H9 (cell line): Measurements from ENCODE around the gene AGBL4. TPM values are rescaled to one million over a fixed set of nuclear protein-coding genes. Genes with fewer than 3 reads are reported as not detected.

Source experiments
- DNase-seq: peaks from one replicate; pipeline ENCODE4 v3.0.0-alpha.2; 2017
- H2AFZ ChIP-seq: one replicate; pipeline ENCODE4 v1.6.1; 2013; ENCODE audit warnings: mild to moderate bottlenecking, low read length, control low read depth, moderate library complexity
- H2AK5ac ChIP-seq: 2 replicates; pipeline ENCODE4 v1.6.1; 2013; ENCODE audit warnings: low read length, control low read depth, mixed read lengths; ENCODE audit not compliant: insufficient read length
- H2BK120ac ChIP-seq: one replicate; pipeline ENCODE4 v1.6.1; 2013; ENCODE audit warnings: low read depth, mild to moderate bottlenecking, low read length, control low read depth, inconsistent platforms; ENCODE audit not compliant: poor library complexity, severe bottlenecking
- H2BK12ac ChIP-seq: 2 replicates; pipeline ENCODE4 v1.6.1; 2013; ENCODE audit warnings: low read length, control low read depth, mixed read lengths, low read depth; ENCODE audit not compliant: insufficient read length
- H2BK15ac ChIP-seq: 2 replicates; pipeline ENCODE4 v1.6.1; 2013; ENCODE audit warnings: low read depth, low read length, control low read depth
- H2BK20ac ChIP-seq: one replicate; pipeline ENCODE4 v1.6.1; 2013; ENCODE audit warnings: low read depth, mild to moderate bottlenecking, low read length, control low read depth, inconsistent platforms; ENCODE audit not compliant: poor library complexity, severe bottlenecking
- H2BK5ac ChIP-seq: 2 replicates; pipeline ENCODE4 v1.6.1; 2013; ENCODE audit warnings: low read length, control low read depth, mixed read lengths; ENCODE audit not compliant: insufficient read length
- H3K14ac ChIP-seq: 2 replicates; pipeline ENCODE4 v1.6.1; 2013; ENCODE audit warnings: low read length, control low read depth; ENCODE audit not compliant: insufficient read depth
- H3K18ac ChIP-seq: 2 replicates; pipeline ENCODE4 v1.6.1; 2013; ENCODE audit warnings: low read depth, mild to moderate bottlenecking, mixed read lengths, low read length, control low read depth; ENCODE audit not compliant: insufficient read length
- H3K23ac ChIP-seq: 2 replicates; pipeline ENCODE4 v1.6.1; 2013; ENCODE audit warnings: low read length, control low read depth, mixed read lengths, low read depth; ENCODE audit not compliant: insufficient read length
- H3K23me2 ChIP-seq: 2 replicates; pipeline ENCODE4 v1.6.1; 2013; ENCODE audit warnings: low read depth, mild to moderate bottlenecking, mixed read lengths, low read length, control low read depth; ENCODE audit not compliant: insufficient read length, poor library complexity, severe bottlenecking
- H3K27ac ChIP-seq: 2 replicates; pipeline ENCODE4 v1.5.1; 2013; ENCODE audit warnings: low read length, control low read depth, mixed read lengths, low read depth; ENCODE audit not compliant: insufficient read length
- H3K27me3 ChIP-seq: 2 replicates; pipeline ENCODE4 v1.6.1; 2013; ENCODE audit warnings: low read length, control low read depth, inconsistent platforms; ENCODE audit not compliant: insufficient read depth
- H3K4ac ChIP-seq: 2 replicates; pipeline ENCODE4 v1.6.1; 2013; ENCODE audit warnings: low read depth, mild to moderate bottlenecking, control low read depth, inconsistent platforms, low read length, moderate library complexity
- H3K4me1 ChIP-seq: 2 replicates; pipeline ENCODE4 v1.6.1; 2013; ENCODE audit warnings: low read length, control low read depth, inconsistent platforms; ENCODE audit not compliant: insufficient read depth
- H3K4me2 ChIP-seq: 2 replicates; pipeline ENCODE4 v1.6.1; 2013; ENCODE audit warnings: low read length, control low read depth, mixed read lengths; ENCODE audit not compliant: insufficient read length, insufficient read depth
- H3K56ac ChIP-seq: 2 replicates; pipeline ENCODE4 v1.6.1; 2013; ENCODE audit warnings: low read depth, mild to moderate bottlenecking, mixed read lengths, low read length, control low read depth; ENCODE audit not compliant: insufficient read length
- H3K79me1 ChIP-seq: 2 replicates; pipeline ENCODE4 v1.6.1; 2013; ENCODE audit warnings: low read depth, mild to moderate bottlenecking, moderate library complexity, low read length, control low read depth, inconsistent platforms; ENCODE audit not compliant: insufficient read depth, poor library complexity, severe bottlenecking
- H3K79me2 ChIP-seq: 2 replicates; pipeline ENCODE4 v1.6.1; 2013; ENCODE audit warnings: low read length, control low read depth, inconsistent platforms; ENCODE audit not compliant: insufficient read depth
- H3K9ac ChIP-seq: 2 replicates; pipeline ENCODE4 v1.6.1; 2013; ENCODE audit warnings: low read length, control low read depth, mixed read lengths; ENCODE audit not compliant: insufficient read length; ENCODE audit errors: extremely low read depth
- H3K9me3 ChIP-seq: one replicate; pipeline ENCODE4 v1.6.1; 2013; ENCODE audit warnings: low read depth, low read length, inconsistent platforms; ENCODE audit not compliant: control insufficient read depth
- H3T11ph ChIP-seq: one replicate; pipeline ENCODE4 v1.6.1; 2013; ENCODE audit warnings: mild to moderate bottlenecking, low read length, control low read depth, inconsistent platforms
- H4K20me1 ChIP-seq: one replicate; pipeline ENCODE4 v1.6.1; 2013; ENCODE audit not compliant: control insufficient read depth, insufficient read length, insufficient read depth
- H4K5ac ChIP-seq: 2 replicates; pipeline ENCODE4 v1.6.1; 2013; ENCODE audit warnings: low read depth, mild to moderate bottlenecking, mixed read lengths, low read length, control low read depth; ENCODE audit not compliant: insufficient read length
- H4K8ac ChIP-seq: replicated peaks from 2 replicates; pipeline ENCODE4 v1.6.1; 2013; ENCODE audit warnings: low read length, control low read depth, mixed read lengths, low read depth; ENCODE audit not compliant: insufficient read length
- H4K91ac ChIP-seq: 2 replicates; pipeline ENCODE4 v1.6.1; 2013; ENCODE audit warnings: low read depth, mild to moderate bottlenecking, moderate library complexity, mixed read lengths, low read length, control low read depth; ENCODE audit not compliant: insufficient read length
- H3K27ac Mint-ChIP-seq, 3 experiments: 2 replicates in 2 of 3; 3 replicates in 1 of 3; pipeline ENCODE4 v1.8.0; 2020 to 2021; ENCODE audit warnings: mixed read lengths in 3 of 3, mild to moderate bottlenecking in 1 of 3, moderate library complexity in 1 of 3
- H3K27me3 Mint-ChIP-seq: 2 replicates; pipeline ENCODE4 v1.8.0; 2021; ENCODE audit warnings: low read depth, mild to moderate bottlenecking, moderate library complexity, mixed read lengths
- H3K36me3 Mint-ChIP-seq, 3 experiments: 2 replicates in 2 of 3; 3 replicates in 1 of 3; pipeline ENCODE4 v1.8.0; 2020 to 2021; ENCODE audit warnings: low read depth in 3 of 3, mixed read lengths in 3 of 3; ENCODE audit not compliant: insufficient read depth in 1 of 3
- H3K4me1 Mint-ChIP-seq, 2 experiments: 2 replicates each; pipeline ENCODE4 v1.8.0; 2020; ENCODE audit warnings: mixed read lengths in 2 of 2
- H3K4me3 Mint-ChIP-seq, 2 experiments: 2 replicates in 1 of 2; 3 replicates in 1 of 2; pipeline ENCODE4 v1.8.0; 2020 to 2021; ENCODE audit warnings: mild to moderate bottlenecking in 2 of 2, mixed read lengths in 2 of 2, moderate library complexity in 1 of 2
- H3K9me3 Mint-ChIP-seq, 2 experiments: 2 replicates in 1 of 2; 3 replicates in 1 of 2; pipeline ENCODE4 v1.8.0; 2020; ENCODE audit warnings: mild to moderate bottlenecking in 2 of 2, mixed read lengths in 2 of 2, moderate library complexity in 1 of 2
- CTCF ChIP-seq: fragments of 200-600 bp; sonication (generic); conservative IDR thresholded peaks from 3 replicates; pipeline ENCODE4 v1.8.0; 2021; ENCODE audit warnings: antibody characterized with exemption, mild to moderate bottlenecking
- WGBS: extraction: QIAGEN DNeasy Blood & Tissue Kit; methylation state at CpG from one replicate; pipeline ENCODE4 v1.1.7; 2013; ENCODE audit warnings: missing lambda C conversion rate, low lambda C conversion rate, mixed read lengths; ENCODE audit not compliant: insufficient read length; ENCODE audit errors: extremely low coverage; 5-methylcytosine and 5-hydroxymethylcytosine counted together
- total RNA-seq: library from RNA; stranded (reverse); gene quantifications from 2 replicates; pipeline ENCODE4 v1.2.1, GENCODE V29; 2021

AGBL4 gene
- total RNA-seq, 1 experiment from 2014 or later = not detected

GRCh38 chr1:48710318-48710717, 1313.4 kb downstream of the AGBL4 start:
- H3K4ac ChIP-seq = no peak overlapping the region
- no peak overlapping the region for H4K8ac ChIP-seq
- H2AK5ac ChIP-seq = no peak overlapping the region
- no peak overlapping the region for H3K9ac ChIP-seq
- no peak overlapping the region for H2BK12ac ChIP-seq
- no peak overlapping the region for H2BK15ac ChIP-seq
- DNase-seq = peak; percentile 55
- no peak overlapping the region for H3T11ph ChIP-seq
- no peak overlapping the region for H2BK20ac ChIP-seq
- H3K4me1 ChIP-seq = no peaks in the 10 kb centered on the region; the same call in 1 of the 2 replicates
- peaks cover 2% of the 10 kb centered on the region for H3K27me3 Mint-ChIP-seq
- H3K14ac ChIP-seq = no peak overlapping the region
- H3K79me2 ChIP-seq = no peaks in the 10 kb centered on the region
- H3K9me3 ChIP-seq = no peaks in the 10 kb centered on the region
- no peaks in the 10 kb centered on the region for H3K23me2 ChIP-seq
- H4K20me1 ChIP-seq = no peaks in the 10 kb centered on the region
- H2AFZ ChIP-seq = no peak overlapping the region
- no peak overlapping the region for H3K56ac ChIP-seq
- peak overlapping the region; percentile 12 to 96 (median 51); a peak in 5 of 7 replicates for H3K27ac Mint-ChIP-seq
- H3K36me3 Mint-ChIP-seq = no peaks in the 10 kb centered on the region
- no peak overlapping the region; a peak in 1 of 5 replicates for H3K4me3 Mint-ChIP-seq
- H4K91ac ChIP-seq = no peak overlapping the region
- H3K18ac ChIP-seq = no peak overlapping the region
- H3K27ac ChIP-seq = no peak overlapping the region
- peaks cover 16 to 25% of the 10 kb centered on the region in 2 experiments for H3K4me1 Mint-ChIP-seq
- no CpG with 5 or more reads among the region's 2 CpGs for WGBS
- no peak overlapping the region for H3K23ac ChIP-seq
- H3K79me1 ChIP-seq = no peaks in the 10 kb centered on the region
- H2BK120ac ChIP-seq = no peak overlapping the region
- H2BK5ac ChIP-seq = no peak overlapping the region
- H4K5ac ChIP-seq = no peak overlapping the region
- no peaks in the 10 kb centered on the region for H3K9me3 Mint-ChIP-seq
- no peak for TF ChIP-seq CTCF
- no peak overlapping the region for H3K4me2 ChIP-seq
- H3K27me3 ChIP-seq = no peaks in the 10 kb centered on the region
